ENCODE data around the gene SLC22A23.

Gene SLC22A23

GRCh38 chr6:3440911-3441310, 15.9 kb downstream of the SLC22A23 start:
- TF ChIP-seq CTCF (conservative IDR thresholded peaks at IDR 0.05): no peak
- no peak overlapping the region for H3K27ac ChIP-seq

- no peak overlapping the region for H3K27ac ChIP-seq
- TF ChIP-seq CTCF (conservative IDR thresholded peaks at IDR 0.05): no peak
Observed at GRCh38 chr6:3439961-3440360, 16.9 kb downstream of the SLC22A23 start.

- no peak overlapping the region for H3K27ac ChIP-seq
- TF ChIP-seq CTCF (conservative IDR thresholded peaks at IDR 0.05): no peak
Observed at GRCh38 chr6:3438190-3439167, 18.4 kb downstream of the SLC22A23 start.

GRCh38 chr6:3433005-3433404, 23.8 kb downstream of the SLC22A23 start:
- TF ChIP-seq CTCF (conservative IDR thresholded peaks at IDR 0.05): peak; percentile 21; the same call in 1 of the 2 replicates
- H3K27ac ChIP-seq: no peak overlapping the region

- TF ChIP-seq CTCF (conservative IDR thresholded peaks at IDR 0.05): no peak
- H3K27ac ChIP-seq: no peak overlapping the region
Observed at GRCh38 chr6:3432416-3432815, 24.4 kb downstream of the SLC22A23 start.

- no peak overlapping the region for H3K27ac ChIP-seq
- TF ChIP-seq CTCF (conservative IDR thresholded peaks at IDR 0.05): no peak
Observed at GRCh38 chr6:3431994-3432393, 24.9 kb downstream of the SLC22A23 start.

- H3K27ac ChIP-seq: no peak overlapping the region
- no peak for TF ChIP-seq CTCF (conservative IDR thresholded peaks at IDR 0.05)
Observed at GRCh38 chr6:3429211-3429610, 27.6 kb downstream of the SLC22A23 start.
